Osteocyte (in vitro differentiated cells): ENCODE results near the gene PARPBP. TPM values are rescaled to one million over a fixed set of nuclear protein-coding genes. Genes with fewer than 3 reads are reported as not detected.
"Not testable (repeated sequence)": the region's sequence is repeated elsewhere in the genome, so short reads cannot be mapped to it uniquely, and the experiment has no call there.

Experiments
- DNase-seq: peaks from one replicate; pipeline ENCODE4 v3.0.0; 2021; ENCODE audit warnings: mixed read lengths; ENCODE audit not compliant: unreplicated experiment; ENCODE audit errors: extremely low spot score
- H3K27ac Mint-ChIP-seq: one replicate; pipeline ENCODE4 v1.8.0; 2021; ENCODE audit warnings: mild to moderate bottlenecking, mixed read lengths; ENCODE audit not compliant: unreplicated experiment
- H3K27me3 Mint-ChIP-seq: one replicate; pipeline ENCODE4 v1.8.0; 2021; ENCODE audit warnings: mixed read lengths; ENCODE audit not compliant: unreplicated experiment
- H3K36me3 Mint-ChIP-seq: one replicate; pipeline ENCODE4 v1.8.0; 2021; ENCODE audit warnings: mixed read lengths; ENCODE audit not compliant: unreplicated experiment
- H3K4me1 Mint-ChIP-seq: one replicate; pipeline ENCODE4 v1.8.0; 2021; ENCODE audit warnings: mixed read lengths; ENCODE audit not compliant: unreplicated experiment
- H3K4me3 Mint-ChIP-seq: one replicate; pipeline ENCODE4 v1.8.0; 2021; ENCODE audit warnings: mild to moderate bottlenecking, moderate library complexity, mixed read lengths; ENCODE audit not compliant: unreplicated experiment
- H3K9me3 Mint-ChIP-seq: one replicate; pipeline ENCODE4 v1.8.0; 2021; ENCODE audit warnings: mixed read lengths; ENCODE audit not compliant: unreplicated experiment
- CTCF ChIP-seq: fragments of 200-600 bp; sonication (generic); IDR thresholded peaks from 2 replicates; pipeline ENCODE4 v1.5.0; 2021; ENCODE audit warnings: antibody characterized with exemption, mild to moderate bottlenecking, moderate library complexity
- total RNA-seq: library from RNA; stranded (reverse); gene quantifications from 2 replicates; pipeline ENCODE4 v1.2.1, GENCODE V29; 2021

PARPBP gene
- total RNA-seq, 1 donor from 2014 or later = 5.1 TPM

- no peaks in the 10 kb centered on the region for H3K36me3 Mint-ChIP-seq
- no peaks in the 10 kb centered on the region for H3K4me1 Mint-ChIP-seq
- no peak overlapping the region for H3K4me3 Mint-ChIP-seq
- no peaks in the 10 kb centered on the region for H3K9me3 Mint-ChIP-seq
- H3K27ac Mint-ChIP-seq = no peak overlapping the region
- TF ChIP-seq CTCF = no peak
- no peak for DNase-seq
- peaks cover 33% of the 10 kb centered on the region for H3K27me3 Mint-ChIP-seq
Measured at GRCh38 chr12:102232036-102232435, 112.1 kb downstream of the PARPBP start.

DNA sequence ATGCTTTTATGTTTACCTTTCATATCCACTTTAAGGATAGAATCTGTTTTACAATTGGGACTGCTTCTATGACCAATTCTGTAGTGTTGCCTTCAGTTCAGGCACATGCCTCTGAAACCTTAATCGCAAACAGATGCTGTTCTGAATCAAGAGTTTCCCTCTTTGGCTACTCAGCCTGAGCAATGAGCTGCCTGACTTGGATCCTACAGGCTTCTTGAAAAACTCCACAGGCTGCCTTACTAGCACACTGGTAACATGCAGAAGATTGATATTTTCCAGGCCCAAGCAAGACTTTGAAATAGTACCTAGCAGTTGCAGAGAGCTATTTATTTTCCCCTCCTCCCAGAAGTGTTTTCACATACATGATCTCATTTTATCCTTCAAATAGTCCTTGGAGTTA lies 112.5 kb downstream of the PARPBP start:
- H3K9me3 Mint-ChIP-seq = peaks cover under 1% of the 10 kb centered on the region
- DNase-seq = no peak
- H3K36me3 Mint-ChIP-seq = no peaks in the 10 kb centered on the region
- no peak for TF ChIP-seq CTCF
- H3K4me3 Mint-ChIP-seq = no peak overlapping the region
- no peak overlapping the region for H3K27ac Mint-ChIP-seq
- H3K4me1 Mint-ChIP-seq = no peaks in the 10 kb centered on the region
- H3K27me3 Mint-ChIP-seq = peaks cover 33% of the 10 kb centered on the region

GRCh38 chr12:102234599-102234998 lies 114.6 kb downstream of the PARPBP start:
- Mint-ChIP-seq H3K9me3 (peaks cover 4% of the 10 kb centered on the region), H3K27me3 (peaks cover 28% of the 10 kb centered on the region), H3K4me1 (no peaks in the 10 kb centered on the region), H3K4me3 (no peak overlapping the region), H3K27ac (no peak overlapping the region), H3K36me3 (no peaks in the 10 kb centered on the region)
- TF ChIP-seq CTCF = no peak
- DNase-seq = no peak

DNA sequence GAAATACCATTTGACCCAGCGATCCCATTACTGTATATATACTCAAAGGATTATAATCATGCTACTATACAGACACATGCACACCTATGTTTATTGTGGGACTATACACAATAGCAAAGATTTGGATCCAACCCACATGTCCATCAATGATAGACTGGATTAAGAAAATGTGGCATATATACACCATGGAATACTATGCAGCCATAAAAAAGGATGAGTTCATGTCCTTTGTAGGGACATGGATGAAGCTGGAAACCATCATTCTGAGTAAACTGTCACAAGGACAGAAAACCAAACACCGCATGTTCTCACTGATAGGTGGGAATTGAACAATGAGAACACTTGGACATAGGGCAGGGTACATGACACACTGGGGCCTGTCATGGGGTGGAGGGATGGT lies 120.9 kb downstream of the PARPBP start:
- H3K4me3 Mint-ChIP-seq, H3K27me3 Mint-ChIP-seq, H3K36me3 Mint-ChIP-seq, H3K4me1 Mint-ChIP-seq, H3K27ac Mint-ChIP-seq, DNase-seq: not testable (repeated sequence)
- peaks cover 13% of the 10 kb centered on the region for H3K9me3 Mint-ChIP-seq

Other genes starting within 250 kb of the PARPBP start
- 18.2 and 20.0 TPM in 2 replicates for gene DRAM1, start 242.6 kb upstream of the PARPBP start, total RNA-seq
- gene WASHC3, start 58.2 kb upstream of the PARPBP start, total RNA-seq = 31.2 and 34.4 TPM in 2 replicates
- 24.6 and 25.4 TPM in 2 replicates for gene NUP37, start 69 bp upstream of the PARPBP start, total RNA-seq
- gene PMCH, start 77.7 kb downstream of the PARPBP start, total RNA-seq = not detected in 2 replicates